Upper lobe of right lung (tissue), 1 donor: Measurements from ENCODE around the gene GAL3ST2. TPM values are rescaled to one million over a fixed set of nuclear protein-coding genes. Genes with fewer than 3 reads are reported as not detected.

Source experiments
- ATAC-seq: fragments of 200-7000 bp; cut with Tn5 transposase; one replicate; pipeline ENCODE4 v1.9.1; 2020; ENCODE audit warnings: mild to moderate bottlenecking, moderate library complexity
- DNase-seq: peaks from one replicate; pipeline ENCODE4 v3.0.0-alpha.2; 2020
- H3K27ac ChIP-seq: fragments of 200-600 bp; one replicate; pipeline ENCODE4 v1.8.0; 2022
- H3K27me3 ChIP-seq: fragments of 200-600 bp; one replicate; pipeline ENCODE4 v1.8.0; 2022; ENCODE audit warnings: mild to moderate bottlenecking
- H3K36me3 ChIP-seq: fragments of 200-600 bp; one replicate; pipeline ENCODE4 v1.8.0; 2022
- H3K4me1 ChIP-seq: fragments of 200-600 bp; one replicate; pipeline ENCODE4 v1.8.0; 2022
- H3K4me3 ChIP-seq: fragments of 200-600 bp; one replicate; pipeline ENCODE4 v1.8.0; 2022; ENCODE audit warnings: mild to moderate bottlenecking
- H3K9me3 ChIP-seq: fragments of 200-600 bp; one replicate; pipeline ENCODE4 v1.8.0; 2022
- CTCF ChIP-seq: fragments of 200-600 bp; IDR thresholded peaks from one replicate; pipeline ENCODE4 v1.8.0; 2022; ENCODE audit warnings: antibody characterized with exemption
- intact Hi-C: fragments of 100-400 bp; cut with DNase I; formaldehyde crosslinking; loops from one replicate; pipeline ENCODE4 v1.11.0; 2022
- total RNA-seq: library from RNA; stranded (reverse); fragmentation: NEBNext Ultra II Directional; extraction: Animal tissue kit (Norgen Biotek cat#: 25700); gene quantifications from one replicate; pipeline ENCODE4 v1.2.1, GENCODE V29; 2021
- donor health status: DM: no; HTN: yes; CAD: no; lungs with severe emphysema.

Gene GAL3ST2
- total RNA-seq, 1 donor from 2014 or later: not detected

GRCh38 chr2:241743620-241744019 lies 33.0 kb upstream of the GAL3ST2 start:
- no peaks in the 10 kb centered on the region for H3K27me3 ChIP-seq
- ATAC-seq (no peak), DNase-seq (no peak)
- no peak overlapping the region for H3K4me3 ChIP-seq
- intact Hi-C loops: no loop called here
- peaks cover 15% of the 10 kb centered on the region for H3K36me3 ChIP-seq
- H3K27ac ChIP-seq: no peak overlapping the region
- H3K4me1 ChIP-seq: no peaks in the 10 kb centered on the region
- H3K9me3 ChIP-seq: no peaks in the 10 kb centered on the region
- TF ChIP-seq CTCF: no peak

GRCh38 chr2:241744028-241744754 lies 32.4 kb upstream of the GAL3ST2 start:
- Histone ChIP-seq H3K27me3 (no peaks in the 10 kb centered on the region), H3K4me3 (no peak overlapping the region), H3K4me1 (no peaks in the 10 kb centered on the region), H3K36me3 (peaks cover 15% of the 10 kb centered on the region), H3K27ac (no peak overlapping the region), H3K9me3 (no peaks in the 10 kb centered on the region)
- intact Hi-C loops: no loop called here
- no peak for TF ChIP-seq CTCF
- ATAC-seq: no peak
- no peak for DNase-seq

GRCh38 chr2:241745276-241745675 lies 31.3 kb upstream of the GAL3ST2 start:
- H3K27ac ChIP-seq: no peak overlapping the region
- no peak for TF ChIP-seq CTCF
- H3K27me3 ChIP-seq: no peaks in the 10 kb centered on the region
- H3K36me3 ChIP-seq: peaks cover 15% of the 10 kb centered on the region
- DNase-seq (no peak), ATAC-seq (no peak)
- no peak overlapping the region for H3K4me3 ChIP-seq
- no peaks in the 10 kb centered on the region for H3K9me3 ChIP-seq
- intact Hi-C loops: no loop called here
- H3K4me1 ChIP-seq: peaks cover 3% of the 10 kb centered on the region

GRCh38 chr2:241746084-241746483 lies 30.5 kb upstream of the GAL3ST2 start:
- no peak overlapping the region for H3K27ac ChIP-seq
- no peaks in the 10 kb centered on the region for H3K27me3 ChIP-seq
- H3K36me3 ChIP-seq: peaks cover 15% of the 10 kb centered on the region
- no peak overlapping the region for H3K4me3 ChIP-seq
- peaks cover 6% of the 10 kb centered on the region for H3K4me1 ChIP-seq
- TF ChIP-seq CTCF: no peak
- no peak for ATAC-seq
- intact Hi-C loops: no loop called here
- no peaks in the 10 kb centered on the region for H3K9me3 ChIP-seq
- DNase-seq: no peak

- ATAC-seq: no peak
- Histone ChIP-seq H3K9me3 (no peaks in the 10 kb centered on the region), H3K4me1 (peaks cover 6% of the 10 kb centered on the region), H3K4me3 (no peak overlapping the region), H3K27ac (no peak overlapping the region), H3K36me3 (peaks cover 13% of the 10 kb centered on the region), H3K27me3 (no peaks in the 10 kb centered on the region)
- TF ChIP-seq CTCF: no peak
- DNase-seq: no peak
- intact Hi-C loops: no loop called here
Measured at GRCh38 chr2:241748468-241749256, 28.0 kb upstream of the GAL3ST2 start.
